Osteoblast (primary cell): ENCODE results near the gene HIRA. TPM values are rescaled to one million over a fixed set of nuclear protein-coding genes. Genes with fewer than 3 reads are reported as not detected.
"Not testable (repeated sequence)": the region's sequence is repeated elsewhere in the genome, so short reads cannot be mapped to it uniquely, and the experiment has no call there.

Source experiments
- DNase-seq: peaks from one replicate; pipeline ENCODE4 v3.0.0; 2011; ENCODE audit warnings: low spot score, mixed read lengths; ENCODE audit not compliant: insufficient read length; ENCODE audit errors: missing footprints
- H2AFZ ChIP-seq: 2 replicates; pipeline ENCODE4 v1.6.0; 2011; ENCODE audit warnings: mild to moderate bottlenecking, low read length
- H3K27ac ChIP-seq: 2 replicates; pipeline ENCODE4 v1.5.1; 2011; ENCODE audit warnings: mild to moderate bottlenecking, low read depth, low read length, moderate library complexity
- H3K27me3 ChIP-seq: 2 replicates; pipeline ENCODE4 v1.6.0; 2012; ENCODE audit warnings: mild to moderate bottlenecking, control low read depth, inconsistent platforms, low read length, moderate library complexity; ENCODE audit not compliant: insufficient read depth
- H3K36me3 ChIP-seq: 2 replicates; pipeline ENCODE4 v1.5.1; 2011; ENCODE audit warnings: mild to moderate bottlenecking, low read length, control low read depth, moderate library complexity; ENCODE audit not compliant: insufficient read depth
- H3K4me1 ChIP-seq: 2 replicates; pipeline ENCODE4 v1.5.1; 2011; ENCODE audit warnings: mild to moderate bottlenecking, low read length, control low read depth, moderate library complexity; ENCODE audit not compliant: insufficient read depth
- H3K4me2 ChIP-seq: 2 replicates; pipeline ENCODE4 v1.6.0; 2011; ENCODE audit warnings: mild to moderate bottlenecking, low read length; ENCODE audit not compliant: insufficient read depth
- H3K4me3 ChIP-seq: fragments of 200-600 bp; sonication (generic); 3 replicates; pipeline ENCODE4 v1.5.1; 2012; ENCODE audit warnings: mild to moderate bottlenecking, low read length, inconsistent platforms; ENCODE audit not compliant: insufficient read depth
- H3K79me2 ChIP-seq: 2 replicates; pipeline ENCODE4 v1.6.0; 2012; ENCODE audit warnings: mild to moderate bottlenecking, low read length, control low read depth, inconsistent platforms; ENCODE audit not compliant: insufficient read depth
- H3K9me3 ChIP-seq: 2 replicates; pipeline ENCODE4 v1.5.1; 2011; ENCODE audit warnings: low read depth, low read length, control low read depth
- H4K20me1 ChIP-seq: 2 replicates; pipeline ENCODE4 v1.6.0; 2012; ENCODE audit warnings: mild to moderate bottlenecking, low read length, control low read depth; ENCODE audit not compliant: insufficient read depth
- total RNA-seq: library from RNA; depleted of rRNA; stranded (reverse); fragments of >200 nt; gene quantifications from 2 replicates; pipeline ENCODE4 v1.2.3, GENCODE V29; 2012
- TF ChIP-seq, protein P1 (sequence below): IDR thresholded peaks from 2 replicates; pipeline ENCODE4 v1.5.1; 2011; ENCODE audit warnings: mild to moderate bottlenecking, low read depth, low read length, moderate library complexity; ENCODE audit errors: extremely low read depth

Gene HIRA
- total RNA-seq, 1 donor: 22.1 TPM

DNA sequence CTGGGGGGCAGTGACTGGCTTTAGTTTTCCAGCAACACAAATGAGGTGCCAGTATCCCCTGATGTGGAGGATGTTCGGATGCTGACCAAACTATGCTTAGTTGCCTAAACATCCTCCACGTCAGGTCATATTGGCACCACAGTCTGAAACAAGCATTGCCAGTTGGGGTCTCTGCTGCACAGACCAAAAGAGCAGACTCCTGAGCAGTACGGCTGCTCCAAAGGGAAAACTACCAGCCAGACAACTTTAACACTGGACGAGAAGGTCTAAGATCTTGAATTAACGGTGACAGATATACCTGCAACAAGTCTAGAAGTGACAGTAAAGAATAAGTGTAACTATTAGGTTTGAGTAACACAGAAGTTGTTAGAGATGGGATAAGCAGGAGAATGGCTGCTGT is 99.6 kb downstream of the HIRA start:
- H4K20me1 ChIP-seq: no peaks in the 10 kb centered on the region
- TF ChIP-seq, protein P1, sequence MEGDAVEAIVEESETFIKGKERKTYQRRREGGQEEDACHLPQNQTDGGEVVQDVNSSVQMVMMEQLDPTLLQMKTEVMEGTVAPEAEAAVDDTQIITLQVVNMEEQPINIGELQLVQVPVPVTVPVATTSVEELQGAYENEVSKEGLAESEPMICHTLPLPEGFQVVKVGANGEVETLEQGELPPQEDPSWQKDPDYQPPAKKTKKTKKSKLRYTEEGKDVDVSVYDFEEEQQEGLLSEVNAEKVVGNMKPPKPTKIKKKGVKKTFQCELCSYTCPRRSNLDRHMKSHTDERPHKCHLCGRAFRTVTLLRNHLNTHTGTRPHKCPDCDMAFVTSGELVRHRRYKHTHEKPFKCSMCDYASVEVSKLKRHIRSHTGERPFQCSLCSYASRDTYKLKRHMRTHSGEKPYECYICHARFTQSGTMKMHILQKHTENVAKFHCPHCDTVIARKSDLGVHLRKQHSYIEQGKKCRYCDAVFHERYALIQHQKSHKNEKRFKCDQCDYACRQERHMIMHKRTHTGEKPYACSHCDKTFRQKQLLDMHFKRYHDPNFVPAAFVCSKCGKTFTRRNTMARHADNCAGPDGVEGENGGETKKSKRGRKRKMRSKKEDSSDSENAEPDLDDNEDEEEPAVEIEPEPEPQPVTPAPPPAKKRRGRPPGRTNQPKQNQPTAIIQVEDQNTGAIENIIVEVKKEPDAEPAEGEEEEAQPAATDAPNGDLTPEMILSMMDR: no peak
- no peaks in the 10 kb centered on the region for H3K4me1 ChIP-seq
- no peak overlapping the region for H3K4me2 ChIP-seq
- H2AFZ ChIP-seq: no peak overlapping the region
- H3K4me3 ChIP-seq: no peak overlapping the region
- no peak overlapping the region for H3K27ac ChIP-seq
- no peaks in the 10 kb centered on the region for H3K9me3 ChIP-seq
- H3K36me3 ChIP-seq: peaks cover 59% of the 10 kb centered on the region
- peaks cover 3% of the 10 kb centered on the region for H3K79me2 ChIP-seq
- H3K27me3 ChIP-seq: no peaks in the 10 kb centered on the region
- DNase-seq: no peak

DNA sequence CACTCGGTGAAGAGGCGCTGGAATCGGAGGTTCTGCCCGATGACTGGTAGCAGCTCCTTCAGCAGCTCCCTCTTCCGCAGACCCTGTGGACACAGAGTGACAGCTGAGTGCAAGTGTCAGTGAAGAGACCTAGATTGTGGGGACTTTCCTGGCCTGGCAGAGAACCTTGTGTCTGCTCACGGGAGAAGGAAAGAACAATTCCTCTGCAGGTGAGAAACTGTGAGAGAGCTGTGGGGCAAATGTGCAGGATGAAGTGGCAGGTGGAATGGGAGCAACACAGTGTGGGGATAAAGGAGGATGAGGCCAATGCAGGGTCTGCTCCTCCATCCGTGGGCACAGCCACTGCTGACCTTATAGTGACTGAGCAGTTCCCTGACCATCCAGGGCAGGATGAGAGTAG is 100.1 kb downstream of the HIRA start:
- no peaks in the 10 kb centered on the region for H4K20me1 ChIP-seq
- H3K4me2 ChIP-seq: no peak overlapping the region
- H3K27ac ChIP-seq: no peak overlapping the region
- no peak overlapping the region for H2AFZ ChIP-seq
- H3K27me3 ChIP-seq: no peaks in the 10 kb centered on the region
- peaks cover 3% of the 10 kb centered on the region for H3K79me2 ChIP-seq
- peaks cover 54% of the 10 kb centered on the region for H3K36me3 ChIP-seq
- H3K9me3 ChIP-seq: no peaks in the 10 kb centered on the region
- H3K4me1 ChIP-seq: no peaks in the 10 kb centered on the region
- H3K4me3 ChIP-seq: no peak overlapping the region
- TF ChIP-seq, protein P1: no peak
- no peak for DNase-seq

DNA sequence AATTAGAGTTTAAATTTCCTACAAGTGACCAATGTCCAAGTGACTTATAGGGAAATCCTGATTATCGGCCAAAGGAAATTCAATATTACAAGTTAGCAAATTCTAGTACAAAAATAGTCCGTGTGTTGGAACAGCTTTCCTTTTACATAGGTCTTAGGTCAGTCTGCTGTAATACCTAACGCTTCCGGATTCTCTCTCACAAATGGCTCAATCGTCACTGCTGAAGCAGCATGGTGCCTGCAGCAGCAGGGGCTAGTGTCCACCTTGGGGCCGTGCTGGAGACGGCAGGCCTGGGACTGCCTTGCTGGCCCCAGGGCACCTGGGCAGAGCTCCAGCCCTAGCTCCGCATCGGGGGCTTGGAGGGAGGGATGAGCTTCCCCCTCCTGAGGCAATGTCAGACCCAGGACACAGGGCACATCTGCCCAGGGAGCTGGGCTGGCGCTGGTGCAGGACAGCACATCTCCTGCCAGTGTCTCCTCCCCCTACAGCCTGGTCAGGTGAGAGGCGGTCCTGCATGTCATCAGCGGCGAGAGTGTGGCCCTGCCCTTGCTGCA is 100.6 kb downstream of the HIRA start:
- H2AFZ ChIP-seq: no peak overlapping the region
- no peaks in the 10 kb centered on the region for H3K4me1 ChIP-seq
- no peaks in the 10 kb centered on the region for H3K79me2 ChIP-seq
- H3K4me3 ChIP-seq: no peak overlapping the region
- TF ChIP-seq, protein P1: no peak
- H3K4me2 ChIP-seq: no peak overlapping the region
- no peak for DNase-seq
- no peaks in the 10 kb centered on the region for H4K20me1 ChIP-seq
- H3K27me3 ChIP-seq: no peaks in the 10 kb centered on the region
- H3K9me3 ChIP-seq: no peaks in the 10 kb centered on the region
- no peak overlapping the region for H3K27ac ChIP-seq
- H3K36me3 ChIP-seq: peaks cover 48% of the 10 kb centered on the region

DNA sequence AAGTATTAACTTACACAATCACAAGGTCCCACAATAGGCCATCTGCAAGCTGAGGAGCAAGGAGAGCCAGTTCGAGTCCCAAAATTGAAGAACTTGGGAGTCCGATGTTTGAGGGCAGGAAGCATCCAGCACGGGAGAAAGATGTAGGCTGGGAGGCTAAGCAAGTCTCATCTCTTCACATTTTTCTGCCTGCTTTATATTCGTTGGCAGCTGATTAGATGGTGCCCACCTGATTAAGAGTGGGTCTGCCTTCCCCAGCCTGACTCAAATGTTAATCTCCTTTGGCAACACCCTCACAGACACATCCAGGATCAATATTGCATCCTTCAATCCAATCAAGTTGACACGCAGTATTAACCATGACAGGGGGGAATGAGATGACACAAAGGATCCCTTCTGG is 101.3 kb downstream of the HIRA start:
- not testable (repeated sequence) for H4K20me1 ChIP-seq, H3K9me3 ChIP-seq, H3K27me3 ChIP-seq, H3K79me2 ChIP-seq, H2AFZ ChIP-seq, H3K27ac ChIP-seq, H3K4me3 ChIP-seq, DNase-seq, H3K4me1 ChIP-seq, H3K4me2 ChIP-seq
- peaks cover 43% of the 10 kb centered on the region for H3K36me3 ChIP-seq
